ENCODE data around the gene RBMX. TPM values are rescaled to one million over a fixed set of nuclear protein-coding genes. Genes with fewer than 3 reads are reported as not detected.

Gene RBMX
- 100 to 1,000 TPM; 116 to 186 TPM for total RNA-seq

GRCh38 chrX:136880452-136881013, at the start of gene RBMX:
TSS of gene RBMX (minus strand) at chrX:136880725. CDS start at chrX:136879427, 1,298 bp downstream.

Small RNA genes within 50 kb of the gene (small RNA-seq; reads per million reads assigned to genes)
- gene SNORD61, result 0 reads per million in 2 donors

Other genes with a start within 250 kb of the RBMX start
- gene CD40LG, start 232.6 kb downstream of the RBMX start, total RNA-seq, result not detected
- 1 to 10 TPM; 2.7 to 3.8 TPM for gene ARHGEF6, start 99.8 kb downstream of the RBMX start, total RNA-seq
- not detected for gene GPR101, start 153.3 kb upstream of the RBMX start, total RNA-seq

Measured in melanocyte of skin (primary cell).